H1 (cell line): ENCODE measurements around the gene CD300LG.

ENCODE experiments used
- BCL11A ChIP-seq, 2 experiments: IDR thresholded peaks; one replicate each; pipeline ENCODE4 v1.6.1; 2011; ENCODE audit warnings: low read depth in 2 of 2, low read length in 2 of 2, mild to moderate bottlenecking in 2 of 2
- CTCF ChIP-seq, 3 experiments: IDR thresholded peaks; 1 replicate in 2 of 3; 2 replicates in 1 of 3; pipeline versions ENCODE4 v1.5.1 to v1.6.1; 2011; ENCODE audit warnings: low read length in 3 of 3, mild to moderate bottlenecking in 3 of 3, inconsistent platforms in 2 of 3, low read depth in 1 of 3, moderate library complexity in 1 of 3; ENCODE audit not compliant: insufficient read depth in 1 of 3; ENCODE audit errors: control extremely low read depth in 1 of 3
- GTF2F1 ChIP-seq: IDR thresholded peaks from 2 replicates; pipeline ENCODE4 v1.6.1; 2012; ENCODE audit warnings: low read depth, low read length, improper control_type of control experiment, borderline replicate concordance
- KDM1A ChIP-seq: fragments of 200-600, 300-600 bp; sonication (generic); IDR thresholded peaks from 2 replicates; pipeline ENCODE4 v1.7.1; 2016; ENCODE audit warnings: mild to moderate bottlenecking, low read length, borderline replicate concordance
- POLR2AphosphoS5 ChIP-seq: IDR thresholded peaks from 2 replicates; pipeline ENCODE4 v1.6.1; 2011; ENCODE audit warnings: low read depth, low read length
- YY1 ChIP-seq: IDR thresholded peaks from 2 replicates; pipeline ENCODE4 v1.6.1; 2011; ENCODE audit warnings: low read depth, mild to moderate bottlenecking, low read length

- TF ChIP-seq POLR2AphosphoS5 (no peak), GTF2F1 (no peak), KDM1A (no peak), BCL11A (IDR thresholded peaks at IDR 0.05; ENCODE audit: low read depth in 2 of 2, low read length in 2 of 2) (no peak), CTCF (IDR thresholded peaks at IDR 0.05; ENCODE audit: control extremely low read depth in 1 of 3, insufficient read depth in 1 of 3, low read depth in 1 of 3, low read length in 3 of 3) (no peak), YY1 (no peak)
Observed at GRCh38 chr17:43810823-43811222, 36.2 kb upstream of the CD300LG start.
